Measurements from ENCODE around the gene PRKCH.

- no peak for TF ChIP-seq CTCF (conservative IDR thresholded peaks at IDR 0.05; ENCODE audit: low read length)
- no peak for TF ChIP-seq EZH2phosphoT487 (IDR thresholded peaks at IDR 0.05; ENCODE audit: borderline replicate concordance)
Observed at GRCh38 chr14:61559641-61560201, 238.3 kb downstream of the PRKCH start.

All from Loucy (cell line).